OCI-LY7 (cell line): ENCODE results near the gene PRR33.

Source experiments
- CTCF ChIP-seq: fragments of 200-600 bp; sonication (generic); conservative IDR thresholded peaks from 2 replicates; pipeline ENCODE4 v1.5.1; 2014; ENCODE audit warnings: mild to moderate bottlenecking, antibody characterized with exemption, low read length, moderate library complexity, mixed read lengths
- EZH2phosphoT487 ChIP-seq: fragments of 200-600 bp; sonication (generic); IDR thresholded peaks from 2 replicates; pipeline ENCODE4 v1.6.1; 2018; ENCODE audit warnings: low read depth, borderline replicate concordance, mild to moderate bottlenecking, mixed run types, antibody characterized with exemption, low read length, moderate library complexity, mixed read lengths

- TF ChIP-seq EZH2phosphoT487 (no peak), CTCF (no peak)
Measured at GRCh38 chr11:1932105-1932480, 40.4 kb upstream of the PRR33 start.
